GM21367 (cell line): ENCODE measurements around the gene TENM4.

Experiments
- ATAC-seq: cut with Tn5 transposase; IDR thresholded peaks from one replicate; pipeline ENCODE4 v1.9.1; 2021; ENCODE audit not compliant: unreplicated experiment

TENM4 gene

GRCh38 chr11:78949976-78950690, 490.7 kb downstream of the TENM4 start:
- no peak for ATAC-seq

- no peak for ATAC-seq
These were observed 493.6 kb downstream of the TENM4 start for GRCh38 chr11:78946945-78947902.

GRCh38 chr11:78943841-78944240, 497.0 kb downstream of the TENM4 start:
- ATAC-seq, result no peak

- ATAC-seq, result no peak
These were observed 497.7 kb downstream of the TENM4 start for GRCh38 chr11:78943154-78943553.

GRCh38 chr11:78941226-78941851, 499.5 kb downstream of the TENM4 start:
- ATAC-seq, result no peak

GRCh38 chr11:78940500-78941225, 500.2 kb downstream of the TENM4 start:
- no peak for ATAC-seq

GRCh38 chr11:78938971-78939370, 501.9 kb downstream of the TENM4 start:
- no peak for ATAC-seq

GRCh38 chr11:78938036-78938435, 502.8 kb downstream of the TENM4 start:
- no peak for ATAC-seq

GRCh38 chr11:78935398-78936068, 505.3 kb downstream of the TENM4 start:
- ATAC-seq, result no peak

GRCh38 chr11:78933350-78933749, 507.5 kb downstream of the TENM4 start:
- no peak for ATAC-seq

GRCh38 chr11:78932757-78933156, 508.1 kb downstream of the TENM4 start:
- no peak for ATAC-seq

- ATAC-seq, result no peak
These were observed 508.9 kb downstream of the TENM4 start for GRCh38 chr11:78931891-78932290.

GRCh38 chr11:78930810-78931523, 509.9 kb downstream of the TENM4 start:
- no peak for ATAC-seq

- no peak for ATAC-seq
These were observed 511.0 kb downstream of the TENM4 start for GRCh38 chr11:78929906-78930220.

GRCh38 chr11:78929207-78929905, 511.5 kb downstream of the TENM4 start:
- no peak for ATAC-seq

GRCh38 chr11:78927511-78927910, 513.3 kb downstream of the TENM4 start:
- no peak for ATAC-seq

GRCh38 chr11:78926633-78927338, 514.0 kb downstream of the TENM4 start:
- ATAC-seq, result no peak

- no peak for ATAC-seq
These were observed 515.4 kb downstream of the TENM4 start for GRCh38 chr11:78925387-78925786.
